PFSK-1 (cell line): ENCODE results near the gene FGF14.

Source experiments
- POLR2AphosphoS5 ChIP-seq: IDR thresholded peaks from 2 replicates; pipeline ENCODE4 v1.6.1; 2012; ENCODE audit warnings: low read depth, mild to moderate bottlenecking, control low read depth, low read length, moderate library complexity
- TAF1 ChIP-seq: IDR thresholded peaks from 2 replicates; pipeline ENCODE4 v1.6.1; 2012; ENCODE audit warnings: low read length, control low read depth, borderline replicate concordance; ENCODE audit not compliant: insufficient read depth
- TF ChIP-seq, protein P1 (sequence below), 2 experiments: IDR thresholded peaks; 2 replicates each; pipeline versions ENCODE4 v1.6.1 to v1.8.0; 2011 to 2012; ENCODE audit warnings: low read depth in 2 of 2, low read length in 2 of 2, control low read depth in 1 of 2, inconsistent platforms in 1 of 2, mild to moderate bottlenecking in 1 of 2, moderate library complexity in 1 of 2; ENCODE audit not compliant: insufficient read depth in 1 of 2

DNA sequence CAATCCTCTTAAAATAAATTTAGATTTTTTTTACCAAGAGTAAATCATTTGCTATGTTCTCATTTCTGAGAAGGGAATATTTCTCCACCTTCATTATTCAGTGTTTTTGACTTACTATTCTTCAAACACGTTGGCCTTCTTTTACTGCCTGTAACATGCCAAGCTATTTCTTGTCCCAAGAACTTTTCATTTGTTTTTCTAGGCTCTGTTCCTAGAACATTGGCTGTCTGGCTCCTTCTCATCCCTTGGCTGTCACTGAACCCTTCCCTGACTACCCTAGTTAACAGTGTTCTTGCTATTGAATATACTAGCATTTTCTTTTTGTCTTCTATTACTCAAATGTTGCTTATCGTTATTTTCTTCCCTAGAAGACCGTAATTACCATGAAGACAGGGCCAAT is 701.2 kb downstream of the FGF14 start:
- TF ChIP-seq POLR2AphosphoS5 (no peak), TAF1 (no peak)
- TF ChIP-seq, protein P1, sequence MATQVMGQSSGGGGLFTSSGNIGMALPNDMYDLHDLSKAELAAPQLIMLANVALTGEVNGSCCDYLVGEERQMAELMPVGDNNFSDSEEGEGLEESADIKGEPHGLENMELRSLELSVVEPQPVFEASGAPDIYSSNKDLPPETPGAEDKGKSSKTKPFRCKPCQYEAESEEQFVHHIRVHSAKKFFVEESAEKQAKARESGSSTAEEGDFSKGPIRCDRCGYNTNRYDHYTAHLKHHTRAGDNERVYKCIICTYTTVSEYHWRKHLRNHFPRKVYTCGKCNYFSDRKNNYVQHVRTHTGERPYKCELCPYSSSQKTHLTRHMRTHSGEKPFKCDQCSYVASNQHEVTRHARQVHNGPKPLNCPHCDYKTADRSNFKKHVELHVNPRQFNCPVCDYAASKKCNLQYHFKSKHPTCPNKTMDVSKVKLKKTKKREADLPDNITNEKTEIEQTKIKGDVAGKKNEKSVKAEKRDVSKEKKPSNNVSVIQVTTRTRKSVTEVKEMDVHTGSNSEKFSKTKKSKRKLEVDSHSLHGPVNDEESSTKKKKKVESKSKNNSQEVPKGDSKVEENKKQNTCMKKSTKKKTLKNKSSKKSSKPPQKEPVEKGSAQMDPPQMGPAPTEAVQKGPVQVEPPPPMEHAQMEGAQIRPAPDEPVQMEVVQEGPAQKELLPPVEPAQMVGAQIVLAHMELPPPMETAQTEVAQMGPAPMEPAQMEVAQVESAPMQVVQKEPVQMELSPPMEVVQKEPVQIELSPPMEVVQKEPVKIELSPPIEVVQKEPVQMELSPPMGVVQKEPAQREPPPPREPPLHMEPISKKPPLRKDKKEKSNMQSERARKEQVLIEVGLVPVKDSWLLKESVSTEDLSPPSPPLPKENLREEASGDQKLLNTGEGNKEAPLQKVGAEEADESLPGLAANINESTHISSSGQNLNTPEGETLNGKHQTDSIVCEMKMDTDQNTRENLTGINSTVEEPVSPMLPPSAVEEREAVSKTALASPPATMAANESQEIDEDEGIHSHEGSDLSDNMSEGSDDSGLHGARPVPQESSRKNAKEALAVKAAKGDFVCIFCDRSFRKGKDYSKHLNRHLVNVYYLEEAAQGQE (IDR thresholded peaks at IDR 0.05; ENCODE audit: insufficient read depth in 1 of 2, low read depth in 2 of 2, low read length in 2 of 2): no peak
